LoVo (cell line): Measurements from ENCODE around the gene SLC2A1.

ENCODE experiments used
- DNase-seq: peaks from one replicate; pipeline ENCODE4 v3.0.0-alpha.2; 2016; ENCODE audit warnings: low spot score

The SLC2A1 gene

GRCh38 chr1:42958488-42959319 lies at the start of gene SLC2A1:
SLC2A1 (minus strand) TSS chr1:42958868; CDS start chr1:42958651, 217 bp downstream.
- DNase-seq = peak; percentile 97

GRCh38 chr1:43007377-43008114 lies 48.9 kb upstream of the SLC2A1 start:
- no peak for DNase-seq

GRCh38 chr1:43005460-43006361 lies 47.0 kb upstream of the SLC2A1 start:
- no peak for DNase-seq

GRCh38 chr1:43004587-43005459 lies 46.2 kb upstream of the SLC2A1 start:
- DNase-seq = no peak

- no peak for DNase-seq
Measured at GRCh38 chr1:43002766-43003165, 44.1 kb upstream of the SLC2A1 start.

- DNase-seq = no peak
Measured at GRCh38 chr1:43002116-43002515, 43.4 kb upstream of the SLC2A1 start.

GRCh38 chr1:43001434-43001833 lies 42.8 kb upstream of the SLC2A1 start:
- no peak for DNase-seq

GRCh38 chr1:43000271-43000670 lies 41.6 kb upstream of the SLC2A1 start:
- no peak for DNase-seq

- DNase-seq = no peak
Measured at GRCh38 chr1:42999308-42999707, 40.6 kb upstream of the SLC2A1 start.

- DNase-seq = no peak
Measured at GRCh38 chr1:42998386-42998785, 39.7 kb upstream of the SLC2A1 start.

GRCh38 chr1:42996384-42996970 lies 37.8 kb upstream of the SLC2A1 start:
- no peak for DNase-seq

- DNase-seq = no peak
Measured at GRCh38 chr1:42993502-42994136, 35.0 kb upstream of the SLC2A1 start.

- DNase-seq = no peak
Measured at GRCh38 chr1:42992054-42992571, 33.4 kb upstream of the SLC2A1 start.

GRCh38 chr1:42990757-42991346 lies 32.2 kb upstream of the SLC2A1 start:
- no peak for DNase-seq

- no peak for DNase-seq
Measured at GRCh38 chr1:42983693-42984092, 25.0 kb upstream of the SLC2A1 start.

- no peak for DNase-seq
Measured at GRCh38 chr1:42983253-42983652, 24.6 kb upstream of the SLC2A1 start.

- DNase-seq = no peak
Measured at GRCh38 chr1:42982641-42983040, 24.0 kb upstream of the SLC2A1 start.

- DNase-seq = no peak
Measured at GRCh38 chr1:42981871-42982270, 23.2 kb upstream of the SLC2A1 start.

- DNase-seq = no peak
Measured at GRCh38 chr1:42981255-42981805, 22.7 kb upstream of the SLC2A1 start.
